RCC 7860 (cell line): Measurements from ENCODE around the gene PSMB7.

Source experiments
- DNase-seq: peaks from one replicate; pipeline ENCODE4 v3.0.0-alpha.2; 2015; ENCODE audit warnings: low spot score
- FAIRE-seq: peaks from 2 replicates; lab custom pipeline; 2012; peaks lifted over from hg19 to GRCh38; lab: Jason Lieb, UNC

The PSMB7 gene

GRCh38 chr9:124304285-124304684, 111.0 kb downstream of the PSMB7 start:
- DNase-seq (no peak), FAIRE-seq (no peak)

DNA sequence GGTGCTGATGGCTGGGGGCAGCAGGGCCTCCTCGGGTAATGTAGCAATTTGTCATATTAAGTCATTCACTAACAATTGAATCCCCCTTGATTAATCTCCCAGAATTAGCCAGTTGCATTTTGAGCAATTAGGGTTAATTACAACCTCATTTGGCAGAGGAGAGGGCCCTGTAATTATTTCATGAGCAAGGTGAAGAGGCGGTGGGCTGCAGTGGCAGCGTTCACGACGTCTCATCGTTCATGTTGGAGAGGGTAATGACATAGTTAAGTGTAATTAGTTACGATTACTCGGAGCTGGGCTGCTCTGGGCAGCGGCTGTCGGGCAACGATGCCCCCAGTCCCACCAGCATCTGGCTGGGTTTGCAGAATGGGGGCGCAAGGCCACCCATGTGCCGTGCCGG, 111.5 kb downstream of the PSMB7 start:
- FAIRE-seq: no peak

More for the DNA sequence above, 111.5 kb downstream of the PSMB7 start:
- DNase-seq: no peak
